CD8-positive, alpha-beta memory T cell (primary cell): ENCODE measurements around the gene TTC38. TPM values are rescaled to one million over a fixed set of nuclear protein-coding genes. Genes with fewer than 3 reads are reported as not detected.

Source experiments
- CTCF ChIA-PET: fragments of 350-600 bp; sonication (Branson Sonifier 250); formaldehyde crosslinking; loops from one replicate; lab custom pipeline; 2021; ENCODE audit warnings: antibody characterized with exemption; lab: Charles Lee
- POLR2A ChIA-PET: fragments of 350-600 bp; sonication (Branson Sonifier 250); formaldehyde crosslinking; loops from one replicate; lab custom pipeline; 2021; ENCODE audit warnings: antibody characterized with exemption; lab: Charles Lee
- DNase-seq, 5 donors: peaks; one replicate each; pipeline versions ENCODE4 v3.0.0 to v3.0.0-alpha.2; 2020 to 2022; ENCODE audit warnings: mixed read lengths in 1 of 5
- H3K27ac ChIP-seq: one replicate; pipeline ENCODE4 v1.7.0; 2013; ENCODE audit warnings: low read depth, mild to moderate bottlenecking, low read length, moderate library complexity
- H3K27me3 ChIP-seq: 2 replicates; pipeline ENCODE4 v1.7.0; 2013; ENCODE audit warnings: low read length, mild to moderate bottlenecking; ENCODE audit not compliant: insufficient read depth, poor library complexity, severe bottlenecking
- H3K36me3 ChIP-seq: 2 replicates; pipeline ENCODE4 v1.7.0; 2013; ENCODE audit warnings: mild to moderate bottlenecking, low read length, moderate library complexity; ENCODE audit not compliant: insufficient read depth
- H3K4me1 ChIP-seq: 2 replicates; pipeline ENCODE4 v1.7.0; 2013; ENCODE audit warnings: mild to moderate bottlenecking, low read length, moderate library complexity; ENCODE audit not compliant: insufficient read depth
- H3K4me3 ChIP-seq: 2 replicates; pipeline ENCODE4 v1.7.0; 2013; ENCODE audit warnings: mild to moderate bottlenecking, low read length
- H3K9me3 ChIP-seq: 2 replicates; pipeline ENCODE4 v1.7.0; 2013; ENCODE audit warnings: mild to moderate bottlenecking, low read length
- H3K27ac Mint-ChIP-seq, 8 donors: one replicate each; pipeline ENCODE4 v1.8.0; 2020 to 2021; ENCODE audit warnings: mixed read lengths in 8 of 8, mild to moderate bottlenecking in 6 of 8, inconsistent platforms in 3 of 8, moderate library complexity in 3 of 8
- H3K27me3 Mint-ChIP-seq, 2 donors: one replicate each; pipeline ENCODE4 v1.8.0; 2020 to 2021; ENCODE audit warnings: mixed read lengths in 2 of 2, mild to moderate bottlenecking in 1 of 2, moderate library complexity in 1 of 2
- H3K36me3 Mint-ChIP-seq, 3 donors: one replicate each; pipeline ENCODE4 v1.8.0; 2020 to 2021; ENCODE audit warnings: mixed read lengths in 3 of 3, inconsistent platforms in 1 of 3, mild to moderate bottlenecking in 1 of 3
- H3K4me1 Mint-ChIP-seq, 3 donors: one replicate each; pipeline ENCODE4 v1.8.0; 2020 to 2021; ENCODE audit warnings: mixed read lengths in 3 of 3, inconsistent platforms in 1 of 3, mild to moderate bottlenecking in 1 of 3
- H3K4me3 Mint-ChIP-seq, 7 donors: one replicate each; pipeline ENCODE4 v1.8.0; 2020 to 2021; ENCODE audit warnings: mixed read lengths in 7 of 7, mild to moderate bottlenecking in 6 of 7, moderate library complexity in 4 of 7, inconsistent platforms in 2 of 7
- H3K9me3 Mint-ChIP-seq, 5 donors: one replicate each; pipeline ENCODE4 v1.8.0; 2020 to 2022; ENCODE audit warnings: mixed read lengths in 5 of 5, mild to moderate bottlenecking in 3 of 5, moderate library complexity in 2 of 5, inconsistent platforms in 1 of 5
- polyA plus RNA-seq: library from polyadenylated mRNA; unstranded; fragments of 300-500 nt; fragmentation: Illumina TruSeq; gene quantifications from one replicate; pipeline ENCODE4 v1.2.3, GENCODE V29; 2021
- total RNA-seq, 2 experiments: library from RNA; stranded (reverse); gene quantifications; one replicate each; pipeline ENCODE4 v1.2.3, GENCODE V29; 2021

The TTC38 gene
- total and polyA plus RNA-seq, 3 experiments from 2014 or later, result 15.6 to 20.0 (median 17.4) TPM

GRCh38 chr22:46288846-46289243, 21.0 kb downstream of the TTC38 start:
- H3K4me1 Mint-ChIP-seq, result peaks cover 22 to 38% (median 27%) of the 10 kb centered on the region in 3 donors
- peak overlapping the region in 2 of 7 donors; percentile 74 for H3K4me3 Mint-ChIP-seq
- ChIA-PET POLR2A (interaction anchor here (1.2 kb wide), 1 partner anchor 252 kb away, joined by 3 read pairs; no protein-coding TSS in a partner anchor), CTCF (no interaction called here)
- Histone ChIP-seq H3K36me3 (no peaks in the 10 kb centered on the region), H3K27ac (peak overlapping the region; percentile 54), H3K4me1 (peaks cover 22% of the 10 kb centered on the region), H3K9me3 (no peaks in the 10 kb centered on the region), H3K4me3 (no peak overlapping the region), H3K27me3 (no peaks in the 10 kb centered on the region)
- peak overlapping the region in 6 of 8 donors; percentile 79 to 98 (median 94) for H3K27ac Mint-ChIP-seq
- DNase-seq, result no peak
- H3K36me3 Mint-ChIP-seq, result peaks cover 6 to 31% (median 15%) of the 10 kb centered on the region in 3 donors
- H3K9me3 Mint-ChIP-seq, result peaks cover 0 to 3% (median 2%) of the 10 kb centered on the region in 5 donors
- no peaks in the 10 kb centered on the region for H3K27me3 Mint-ChIP-seq

DNA sequence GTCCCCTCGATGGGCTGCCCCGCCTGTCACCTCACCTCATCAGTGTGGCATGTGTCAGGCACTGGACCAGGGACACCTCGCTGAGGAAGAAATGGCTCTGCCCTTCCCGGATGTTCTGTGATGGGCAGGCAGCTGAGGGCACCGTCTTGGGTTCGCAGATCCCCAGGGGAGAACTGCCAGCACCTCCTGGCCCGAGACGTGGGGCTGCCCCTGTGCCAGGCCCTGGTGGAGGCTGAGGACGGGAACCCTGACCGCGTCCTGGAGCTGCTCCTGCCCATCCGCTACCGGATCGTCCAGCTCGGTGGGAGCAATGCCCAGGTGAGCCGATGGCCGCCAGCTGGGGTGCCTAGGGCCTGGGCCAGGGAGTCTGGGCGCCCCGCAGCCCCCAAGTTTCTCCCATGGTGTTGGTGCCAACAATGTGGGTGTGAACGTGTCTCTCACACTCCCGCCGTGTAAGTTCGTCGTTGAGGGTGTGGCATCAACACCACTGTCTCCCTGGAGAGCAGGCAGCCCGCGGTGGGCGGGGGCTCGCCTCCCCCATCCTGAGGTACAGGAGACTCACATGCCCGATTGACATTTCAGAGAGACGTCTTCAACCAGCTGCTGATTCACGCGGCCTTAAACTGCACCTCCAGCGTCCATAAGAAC, 21.6 kb downstream of the TTC38 start:
- peak in 1 of 5 donors; percentile 52 for DNase-seq
- H3K9me3 ChIP-seq, result no peaks in the 10 kb centered on the region
- H3K4me1 ChIP-seq, result peaks cover 22% of the 10 kb centered on the region
- H3K27me3 ChIP-seq, result no peaks in the 10 kb centered on the region
- H3K4me3 ChIP-seq, result no peak overlapping the region
- ChIA-PET CTCF (no interaction called here), POLR2A (interaction anchor here (1.2 kb wide), 1 partner anchor 253 kb away, joined by 3 read pairs; no protein-coding TSS in a partner anchor)
- H3K27me3 Mint-ChIP-seq, result no peaks in the 10 kb centered on the region
- H3K9me3 Mint-ChIP-seq, result peaks cover 0 to 3% (median 2%) of the 10 kb centered on the region in 5 donors
- peaks cover 4 to 26% (median 10%) of the 10 kb centered on the region in 3 donors for H3K36me3 Mint-ChIP-seq
- H3K36me3 ChIP-seq, result no peaks in the 10 kb centered on the region
- H3K27ac Mint-ChIP-seq, result peak overlapping the region in 7 of 8 donors; percentile 50 to 98 (median 86)
- peak overlapping the region in 3 of 7 donors; percentile 48 to 73 (median 72) for H3K4me3 Mint-ChIP-seq
- H3K4me1 Mint-ChIP-seq, result peaks cover 22 to 38% (median 27%) of the 10 kb centered on the region in 3 donors
- peak overlapping the region; percentile 54 for H3K27ac ChIP-seq

GRCh38 chr22:46290121-46290842, 22.5 kb downstream of the TTC38 start:
- DNase-seq, result no peak
- Histone ChIP-seq H3K27me3 (no peaks in the 10 kb centered on the region), H3K27ac (peak overlapping the region; percentile 31), H3K4me1 (peaks cover 22% of the 10 kb centered on the region), H3K9me3 (no peaks in the 10 kb centered on the region), H3K4me3 (no peak overlapping the region), H3K36me3 (no peaks in the 10 kb centered on the region)
- Mint-ChIP-seq H3K4me1 (peaks cover 27 to 42% (median 30%) of the 10 kb centered on the region in 3 donors), H3K36me3 (peaks cover 2 to 19% (median 9%) of the 10 kb centered on the region in 3 donors), H3K27ac (peak overlapping the region; percentile 23 to 98 (median 86)), H3K27me3 (no peaks in the 10 kb centered on the region), H3K4me3 (peak overlapping the region in 5 of 7 donors; percentile 46 to 86 (median 73)), H3K9me3 (peaks cover 0 to 3% (median 2%) of the 10 kb centered on the region in 5 donors)
- CTCF ChIA-PET, result no interaction called here
- POLR2A ChIA-PET, result no interaction called here

- POLR2A ChIA-PET, result no interaction called here
- peaks cover 32 to 51% (median 35%) of the 10 kb centered on the region in 3 donors for H3K4me1 Mint-ChIP-seq
Measured at GRCh38 chr22:46290843-46291785, 23.3 kb downstream of the TTC38 start.

GRCh38 chr22:46292173-46292572, 24.4 kb downstream of the TTC38 start:
- ChIA-PET POLR2A (no interaction called here), CTCF (no interaction called here)
- H3K27me3 Mint-ChIP-seq, result no peaks in the 10 kb centered on the region
- peaks cover 2 to 14% (median 7%) of the 10 kb centered on the region in 3 donors for H3K36me3 Mint-ChIP-seq
- peaks cover 38 to 55% (median 40%) of the 10 kb centered on the region in 3 donors for H3K4me1 Mint-ChIP-seq
- peak overlapping the region in 4 of 8 donors; percentile 14 to 92 (median 50) for H3K27ac Mint-ChIP-seq
- peaks cover 0 to 3% (median 2%) of the 10 kb centered on the region in 5 donors for H3K9me3 Mint-ChIP-seq
- peaks cover 36% of the 10 kb centered on the region for H3K4me1 ChIP-seq
- H3K36me3 ChIP-seq, result no peaks in the 10 kb centered on the region
- no peaks in the 10 kb centered on the region for H3K9me3 ChIP-seq
- H3K27ac ChIP-seq, result no peak overlapping the region
- H3K27me3 ChIP-seq, result no peaks in the 10 kb centered on the region
- peak overlapping the region in 1 of 7 donors; percentile 81 for H3K4me3 Mint-ChIP-seq
- no peak overlapping the region for H3K4me3 ChIP-seq
- DNase-seq, result no peak

More at GRCh38 chr22:46290843-46291785, 23.3 kb downstream of the TTC38 start:
- peak overlapping the region in 4 of 8 donors; percentile 84 to 98 (median 92) for H3K27ac Mint-ChIP-seq
- H3K27me3 ChIP-seq, result no peaks in the 10 kb centered on the region
- CTCF ChIA-PET, result no interaction called here
- H3K27me3 Mint-ChIP-seq, result no peaks in the 10 kb centered on the region
- H3K36me3 ChIP-seq, result no peaks in the 10 kb centered on the region
- H3K9me3 Mint-ChIP-seq, result peaks cover 0 to 3% (median 2%) of the 10 kb centered on the region in 5 donors
- H3K9me3 ChIP-seq, result no peaks in the 10 kb centered on the region
- H3K4me3 Mint-ChIP-seq, result peak overlapping the region in 3 of 7 donors; percentile 48 to 86 (median 73)
- peaks cover 2 to 13% (median 7%) of the 10 kb centered on the region in 3 donors for H3K36me3 Mint-ChIP-seq
- H3K4me3 ChIP-seq, result no peak overlapping the region
- H3K4me1 ChIP-seq, result peaks cover 30% of the 10 kb centered on the region
- H3K27ac ChIP-seq, result no peak overlapping the region
- DNase-seq, result no peak

DNA sequence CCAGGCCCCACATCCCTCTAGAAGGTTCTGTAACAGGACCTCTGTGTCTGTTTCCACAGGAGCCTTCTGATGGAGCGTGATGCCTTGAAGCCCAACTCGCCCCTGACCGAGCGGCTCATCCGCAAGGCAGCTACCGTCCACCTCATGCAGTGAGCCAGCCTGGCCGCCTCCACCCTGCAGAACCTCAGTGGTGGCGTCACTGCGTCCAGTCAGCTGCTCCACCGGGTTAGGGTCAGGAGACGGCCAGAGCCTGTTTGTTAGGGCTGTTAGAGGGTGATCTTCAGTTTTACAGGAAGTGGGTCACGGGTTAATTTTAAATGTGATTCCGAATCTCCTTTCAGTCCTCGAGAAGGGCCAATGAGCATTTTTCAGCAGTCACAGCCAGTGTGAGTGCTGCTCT, 24.9 kb downstream of the TTC38 start:
- Histone ChIP-seq H3K9me3 (no peaks in the 10 kb centered on the region), H3K36me3 (no peaks in the 10 kb centered on the region), H3K27ac (no peak overlapping the region), H3K4me1 (peaks cover 35% of the 10 kb centered on the region), H3K4me3 (no peak overlapping the region), H3K27me3 (no peaks in the 10 kb centered on the region)
- ChIA-PET CTCF (no interaction called here), POLR2A (no interaction called here)
- peak overlapping the region in 1 of 7 donors; percentile 81 for H3K4me3 Mint-ChIP-seq
- no peak for DNase-seq
- peak overlapping the region in 1 of 8 donors; percentile 54 for H3K27ac Mint-ChIP-seq
- peaks cover 2 to 12% (median 7%) of the 10 kb centered on the region in 3 donors for H3K36me3 Mint-ChIP-seq
- peaks cover 0 to 3% (median 2%) of the 10 kb centered on the region in 5 donors for H3K9me3 Mint-ChIP-seq
- peaks cover 38 to 55% (median 40%) of the 10 kb centered on the region in 3 donors for H3K4me1 Mint-ChIP-seq
- H3K27me3 Mint-ChIP-seq, result peaks cover 0 to 2% of the 10 kb centered on the region in 2 donors

- peaks cover 2 to 12% (median 7%) of the 10 kb centered on the region in 3 donors for H3K36me3 Mint-ChIP-seq
- no peak overlapping the region for H3K4me3 ChIP-seq
- no peaks in the 10 kb centered on the region for H3K36me3 ChIP-seq
- H3K27ac ChIP-seq, result no peak overlapping the region
- H3K4me3 Mint-ChIP-seq, result peak overlapping the region in 2 of 7 donors; percentile 48 to 83
- H3K9me3 Mint-ChIP-seq, result peaks cover 0 to 3% (median 2%) of the 10 kb centered on the region in 5 donors
- DNase-seq, result no peak
- no peaks in the 10 kb centered on the region for H3K27me3 ChIP-seq
- POLR2A ChIA-PET, result no interaction called here
- peaks cover 30 to 45% (median 31%) of the 10 kb centered on the region in 3 donors for H3K4me1 Mint-ChIP-seq
- peaks cover 25% of the 10 kb centered on the region for H3K4me1 ChIP-seq
- H3K27ac Mint-ChIP-seq, result peak overlapping the region in 6 of 8 donors; percentile 7 to 87 (median 58)
- CTCF ChIA-PET, result no interaction called here
- peaks cover 0 to 2% of the 10 kb centered on the region in 2 donors for H3K27me3 Mint-ChIP-seq
- H3K9me3 ChIP-seq, result no peaks in the 10 kb centered on the region
Measured at GRCh38 chr22:46293577-46294260, 25.9 kb downstream of the TTC38 start.
